ENCODE data around the gene GLS.

GLS gene

DNA sequence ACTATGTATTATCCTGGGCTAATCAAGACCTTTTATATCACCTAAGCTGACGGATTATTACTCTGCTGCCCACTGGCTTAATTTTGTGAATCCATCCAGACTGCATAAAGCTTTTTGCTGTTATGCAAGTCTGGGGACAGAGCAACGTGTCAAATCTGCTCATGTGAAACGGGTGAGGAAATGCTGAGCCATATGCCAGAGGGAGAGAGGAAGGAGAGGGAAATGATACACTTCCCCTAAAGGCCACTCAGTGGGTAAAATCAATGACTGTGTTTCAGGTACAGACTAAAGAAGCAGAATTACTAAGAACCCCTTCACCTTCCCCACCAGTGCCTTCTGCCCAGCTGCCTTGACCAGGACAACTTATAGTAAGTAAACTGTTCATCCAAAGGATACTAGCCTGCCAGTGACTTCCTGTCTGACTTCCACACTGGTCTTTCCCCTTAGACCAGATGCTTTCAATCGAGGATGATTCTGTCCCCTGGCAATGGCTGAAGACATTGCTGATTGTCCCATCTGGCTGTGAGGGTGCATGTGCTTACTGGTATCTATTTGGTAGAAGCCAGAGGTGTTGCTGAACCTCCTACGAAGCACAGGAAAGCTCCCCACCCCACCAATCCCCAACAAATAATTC is 90.4 kb downstream of the GLS start:
- no peak for DNase-seq (ENCODE audit: low read depth in 2 of 2)

DNA sequence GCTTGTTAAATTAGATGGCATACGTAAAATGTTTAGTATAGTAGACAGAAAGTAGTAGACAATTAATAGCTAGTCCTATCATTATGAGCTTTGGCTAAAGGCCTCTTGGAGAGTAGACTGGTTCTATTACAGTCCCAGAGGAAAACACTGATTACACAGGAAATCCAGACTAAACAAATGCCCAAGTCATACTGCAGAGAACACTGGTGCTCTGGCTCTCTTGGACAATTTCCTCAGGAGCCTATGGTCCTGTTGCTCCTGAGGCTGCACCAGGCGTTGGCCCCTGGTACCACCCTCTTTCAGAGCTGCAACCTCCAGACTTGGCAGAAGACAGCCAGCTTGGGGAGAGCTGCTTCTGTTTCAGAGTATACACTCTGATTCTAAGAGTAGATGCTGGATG is 91.6 kb downstream of the GLS start:
- DNase-seq (ENCODE audit: low read depth in 2 of 2) = no peak

DNA sequence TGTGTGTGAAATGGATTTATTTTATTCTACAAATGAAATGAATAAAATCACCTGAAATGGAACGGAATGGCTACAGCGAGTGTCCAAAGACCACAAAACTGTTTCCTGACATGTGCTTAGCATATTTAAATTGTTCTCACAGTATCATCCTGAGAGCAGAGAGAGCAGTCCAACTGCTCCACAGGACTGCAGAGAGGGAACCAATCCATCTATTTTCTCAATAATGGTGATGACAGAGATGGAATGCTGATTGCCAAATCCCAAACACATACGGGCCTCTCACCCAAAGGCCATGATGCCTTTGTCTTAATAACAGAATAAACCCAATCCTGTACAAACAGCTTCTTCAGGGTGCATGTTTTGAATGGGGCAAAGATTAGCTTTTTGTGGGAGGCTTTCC is 92.2 kb downstream of the GLS start:
- no peak for DNase-seq (ENCODE audit: low read depth in 2 of 2)

DNA sequence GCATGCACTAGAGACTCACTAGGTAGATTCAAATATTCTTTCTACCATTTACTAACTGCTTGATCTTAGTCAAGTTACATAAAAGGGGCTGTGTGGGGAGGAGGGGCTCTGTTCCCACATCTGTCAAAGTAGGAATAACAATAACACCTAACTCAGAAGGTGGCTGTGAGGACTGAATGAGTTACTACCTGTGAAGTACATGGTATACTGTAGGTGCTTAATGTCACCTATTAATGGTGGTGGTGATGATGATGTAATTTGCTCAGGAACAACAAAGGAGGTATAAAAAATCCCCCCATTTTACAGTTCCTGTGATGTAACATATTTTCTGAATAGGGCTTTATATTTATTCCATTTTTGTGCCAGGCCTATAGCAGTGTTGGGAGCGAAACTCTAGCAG is 92.6 kb downstream of the GLS start:
- DNase-seq (ENCODE audit: low read depth in 2 of 2) = no peak

DNA sequence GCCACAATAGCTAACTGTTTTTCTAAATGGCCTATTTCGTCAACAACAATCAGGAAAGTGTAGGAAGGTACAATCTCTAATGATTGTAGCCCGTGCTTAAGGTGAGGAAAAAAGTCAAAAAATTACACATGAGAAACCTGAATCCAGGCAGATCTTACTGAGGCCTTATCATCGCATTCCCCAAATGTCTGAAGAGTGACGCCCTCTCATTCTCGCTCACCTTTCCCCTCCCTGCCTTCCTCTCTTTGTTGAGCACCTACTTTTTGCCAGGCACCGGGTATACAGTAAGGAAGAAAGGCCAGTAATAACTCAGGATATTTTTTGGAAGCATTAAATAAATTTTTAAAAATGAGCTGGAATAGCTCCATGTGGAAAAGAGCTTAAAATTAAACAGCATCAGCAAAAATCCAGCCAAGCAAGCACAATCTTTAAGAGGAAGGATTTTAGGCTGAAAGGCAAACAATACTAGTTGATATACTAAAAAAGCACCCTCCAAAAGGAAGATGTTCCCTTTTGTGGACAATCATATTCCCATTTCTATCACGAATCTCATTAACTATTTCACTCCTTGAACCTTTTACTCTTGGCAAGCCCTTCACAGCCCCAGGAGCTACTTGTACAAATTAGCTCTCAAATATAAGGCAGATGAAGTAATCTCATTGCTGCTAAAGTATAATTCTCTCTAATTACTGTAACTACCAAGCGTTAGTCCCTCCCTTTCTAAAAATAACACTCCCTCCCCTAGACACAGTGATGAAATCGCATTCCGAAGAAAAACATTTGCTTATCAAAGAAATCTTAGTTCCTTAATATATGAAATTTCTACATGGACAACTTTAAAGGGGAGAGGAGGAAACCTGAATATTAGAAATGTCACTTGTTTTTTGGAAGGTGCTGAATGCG is 93.4 kb downstream of the GLS start:
- DNase-seq (ENCODE audit: low read depth in 2 of 2) = no peak

DNA sequence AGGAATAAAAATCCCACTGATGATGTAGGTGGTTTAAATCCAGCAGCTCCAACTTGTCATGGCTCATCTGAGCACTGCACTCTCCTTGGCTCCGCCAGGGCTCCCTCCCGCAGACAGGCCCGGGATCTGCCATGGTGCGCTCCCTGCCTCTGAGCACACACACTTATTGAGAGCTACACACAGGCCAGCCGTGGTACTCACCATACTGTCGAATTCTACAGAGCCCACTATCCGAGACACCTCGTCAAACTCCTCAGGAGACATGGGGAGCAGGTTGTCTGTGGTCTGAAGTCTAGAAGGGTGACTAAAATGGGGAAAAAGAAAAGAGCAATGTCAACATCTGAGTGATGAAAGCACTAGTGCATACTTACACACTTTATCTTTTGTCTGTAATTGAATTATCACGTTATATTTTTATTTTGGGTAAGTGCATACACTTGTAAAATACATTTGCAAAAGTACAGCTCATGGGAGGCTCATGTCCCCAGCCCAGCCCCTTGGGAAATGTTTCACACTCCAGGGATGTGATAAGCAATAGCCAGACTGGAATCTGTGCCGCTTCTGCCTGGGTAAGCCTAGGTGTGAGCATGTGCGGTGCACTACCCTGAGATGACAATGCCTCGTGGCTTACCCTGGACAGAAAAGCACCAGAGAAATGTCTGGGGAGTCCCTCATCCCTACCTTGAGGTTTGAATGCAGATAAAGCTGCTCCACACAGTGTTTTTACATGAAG is 94.2 kb downstream of the GLS start:
- no peak for DNase-seq (ENCODE audit: low read depth in 2 of 2)

DNA sequence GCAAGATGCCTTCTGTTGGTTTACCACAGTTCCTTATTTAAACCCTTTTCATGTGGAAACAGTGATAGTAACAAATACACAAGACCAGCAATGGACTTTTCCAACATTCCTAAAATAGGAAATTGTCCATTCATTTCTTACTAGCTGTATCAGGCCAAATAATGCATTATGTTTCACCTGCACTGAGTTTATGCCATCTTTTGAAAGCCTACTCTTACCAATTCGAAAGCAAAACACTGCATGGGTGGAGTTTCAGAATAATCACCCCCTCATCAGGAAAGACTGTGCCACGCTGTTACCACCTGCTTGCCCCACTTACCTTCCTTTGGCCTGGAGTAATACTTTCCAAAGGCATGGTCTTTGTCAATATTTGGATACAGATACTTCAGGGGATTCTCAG is 95.9 kb downstream of the GLS start:
- DNase-seq (ENCODE audit: low read depth in 2 of 2) = no peak

DNA sequence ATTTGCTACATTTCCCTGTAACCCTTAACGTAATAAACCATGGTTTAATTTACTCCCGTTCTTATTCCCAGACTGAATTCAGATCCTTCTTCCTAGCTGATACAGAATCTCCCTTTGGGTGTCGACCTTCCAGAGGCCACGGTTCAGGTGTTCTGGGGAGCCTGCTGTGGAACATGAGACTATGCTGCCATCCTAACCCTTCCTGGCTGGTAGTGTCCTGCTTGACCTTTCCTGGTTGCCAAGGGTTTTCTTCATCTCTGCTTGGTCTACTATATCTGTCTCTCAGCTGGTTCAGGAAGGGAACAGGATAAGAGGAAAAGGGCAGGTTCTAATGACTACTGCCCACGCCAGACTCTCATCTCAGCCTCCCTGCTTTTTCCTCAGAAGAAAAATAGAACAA is 96.9 kb downstream of the GLS start:
- DNase-seq (ENCODE audit: low read depth in 2 of 2) = no peak

DNA sequence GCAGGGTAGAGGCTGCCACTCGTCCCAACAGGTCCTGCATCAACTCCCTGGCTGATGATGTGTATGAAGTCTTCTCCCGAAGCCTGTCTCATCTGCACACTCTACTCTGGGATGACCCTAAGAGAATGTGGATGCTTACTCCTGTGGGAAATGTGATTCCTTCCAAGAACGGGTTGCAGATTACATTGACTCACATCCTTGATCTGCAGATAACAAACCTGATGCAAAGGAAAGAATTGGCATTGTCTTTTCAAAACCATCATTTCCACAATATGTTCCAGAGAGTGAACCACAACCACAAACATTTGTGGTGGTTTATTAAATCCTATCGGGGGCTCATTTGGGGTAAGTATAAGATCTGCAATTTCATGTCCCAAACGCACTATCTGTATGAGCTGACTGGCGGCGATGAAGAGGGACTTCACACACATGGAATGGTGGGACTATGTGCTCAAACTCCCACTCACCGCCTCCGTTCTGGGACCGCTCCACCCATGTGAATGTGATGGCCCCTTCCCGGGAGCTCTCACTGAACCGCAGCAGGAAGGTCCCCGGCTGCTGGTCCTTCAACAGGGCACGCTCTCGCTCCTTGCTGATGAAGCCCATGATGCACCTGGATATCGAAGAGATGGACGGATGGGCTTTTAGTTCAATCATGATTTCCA is 97.9 kb downstream of the GLS start:
- DNase-seq (ENCODE audit: low read depth in 2 of 2) = no peak

DNA sequence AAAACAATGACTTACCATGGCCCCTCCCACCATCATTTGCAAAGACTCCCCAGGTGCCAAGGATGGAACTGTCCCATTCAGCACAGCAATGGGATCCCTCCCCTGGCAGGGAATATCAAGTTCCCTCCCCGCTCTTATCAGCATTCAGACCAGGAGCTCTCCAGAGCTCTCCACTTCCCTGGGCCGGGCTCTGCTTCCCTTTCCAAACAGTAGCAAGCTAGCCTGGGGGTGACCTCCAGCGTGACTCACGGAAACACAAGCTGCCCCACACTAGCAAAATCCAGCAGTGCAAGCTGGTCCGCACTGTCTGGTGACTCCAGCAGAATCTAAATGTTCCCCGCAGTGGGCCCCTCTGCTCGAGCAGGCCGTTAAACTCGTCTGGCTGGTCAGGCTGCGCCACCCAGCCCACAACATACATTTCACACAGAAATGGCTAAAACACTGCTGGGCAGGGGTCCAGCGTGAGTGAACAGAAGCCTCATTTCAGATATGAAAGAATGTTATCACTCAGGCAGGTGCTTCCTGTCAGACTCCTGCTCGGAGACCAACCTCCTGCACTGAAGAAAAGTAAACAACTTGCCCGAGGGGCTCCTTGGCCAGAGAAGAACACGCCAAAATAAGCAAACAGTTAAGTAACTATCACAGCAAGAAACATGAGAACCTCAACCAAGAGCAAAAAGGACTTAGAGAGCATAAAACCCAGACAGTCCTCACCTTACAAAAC is 99.4 kb downstream of the GLS start:
- no peak for DNase-seq (ENCODE audit: low read depth in 2 of 2)

DNA sequence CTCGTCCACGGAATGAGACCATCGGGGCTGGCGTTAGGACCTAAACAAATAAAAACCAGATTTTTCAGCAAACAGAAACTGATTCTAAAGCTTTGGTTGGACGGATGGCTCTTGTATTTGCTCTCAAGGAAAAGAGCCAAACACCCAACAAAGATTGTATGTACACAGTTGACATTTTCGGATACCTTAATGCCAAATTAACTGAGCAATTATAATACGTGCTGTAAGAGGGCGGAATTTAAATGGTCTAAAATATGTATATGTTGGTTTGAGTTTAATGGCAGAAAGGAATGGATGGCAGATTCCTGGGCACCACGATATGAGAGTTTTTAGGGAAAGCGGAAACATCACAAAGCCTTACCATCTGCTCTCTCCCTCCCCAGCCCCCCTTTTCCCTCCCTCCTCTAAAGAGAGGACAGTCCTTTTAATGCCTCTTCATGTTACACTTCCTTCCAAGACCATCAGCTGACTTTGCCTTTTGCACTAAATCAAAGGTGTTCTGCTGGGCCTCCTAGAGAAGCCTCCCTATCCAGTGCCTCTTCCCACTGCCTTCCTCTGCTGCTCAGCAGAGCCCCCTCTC is 100.1 kb downstream of the GLS start:
- no peak for DNase-seq (ENCODE audit: low read depth in 2 of 2)

DNA sequence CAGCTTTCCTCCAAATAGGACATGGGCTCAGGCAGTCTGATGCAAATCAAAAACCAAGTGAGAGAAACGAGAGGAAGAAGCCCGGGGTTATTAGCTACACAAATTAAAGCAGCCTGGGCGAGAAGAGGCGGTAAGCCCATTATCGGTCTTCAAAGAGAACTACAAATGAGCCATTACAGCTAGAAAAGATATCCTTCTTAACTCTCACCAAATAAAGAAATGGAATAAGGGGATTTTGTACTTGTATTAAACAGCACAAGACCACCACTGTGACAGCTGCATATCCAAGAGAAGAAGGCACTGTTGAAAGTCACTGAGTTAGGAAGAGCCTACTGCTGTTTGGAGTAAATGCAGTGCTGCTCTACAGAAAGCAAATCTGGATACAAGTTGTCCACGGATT is 100.7 kb downstream of the GLS start:
- DNase-seq (ENCODE audit: low read depth in 2 of 2) = no peak

DNA sequence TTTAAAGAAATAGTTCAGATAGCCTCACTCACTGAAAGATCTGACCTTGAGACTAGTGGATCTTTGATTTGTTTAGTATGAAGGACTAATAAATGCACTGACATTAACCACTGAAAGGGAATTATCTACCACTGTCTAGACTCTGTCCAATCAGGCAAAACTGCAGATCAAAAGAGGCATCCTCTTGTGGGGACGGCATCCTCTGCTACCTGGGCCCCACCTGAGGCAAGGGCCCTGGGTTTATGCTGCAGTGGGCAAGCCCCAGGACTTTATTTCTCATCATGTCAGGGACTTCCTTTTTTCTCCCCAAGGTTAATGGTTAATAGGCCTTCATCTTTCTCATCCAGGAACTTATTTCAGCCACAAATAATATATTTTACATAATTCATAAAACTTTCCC is 101.1 kb downstream of the GLS start:
- no peak for DNase-seq (ENCODE audit: low read depth in 2 of 2)

DNA sequence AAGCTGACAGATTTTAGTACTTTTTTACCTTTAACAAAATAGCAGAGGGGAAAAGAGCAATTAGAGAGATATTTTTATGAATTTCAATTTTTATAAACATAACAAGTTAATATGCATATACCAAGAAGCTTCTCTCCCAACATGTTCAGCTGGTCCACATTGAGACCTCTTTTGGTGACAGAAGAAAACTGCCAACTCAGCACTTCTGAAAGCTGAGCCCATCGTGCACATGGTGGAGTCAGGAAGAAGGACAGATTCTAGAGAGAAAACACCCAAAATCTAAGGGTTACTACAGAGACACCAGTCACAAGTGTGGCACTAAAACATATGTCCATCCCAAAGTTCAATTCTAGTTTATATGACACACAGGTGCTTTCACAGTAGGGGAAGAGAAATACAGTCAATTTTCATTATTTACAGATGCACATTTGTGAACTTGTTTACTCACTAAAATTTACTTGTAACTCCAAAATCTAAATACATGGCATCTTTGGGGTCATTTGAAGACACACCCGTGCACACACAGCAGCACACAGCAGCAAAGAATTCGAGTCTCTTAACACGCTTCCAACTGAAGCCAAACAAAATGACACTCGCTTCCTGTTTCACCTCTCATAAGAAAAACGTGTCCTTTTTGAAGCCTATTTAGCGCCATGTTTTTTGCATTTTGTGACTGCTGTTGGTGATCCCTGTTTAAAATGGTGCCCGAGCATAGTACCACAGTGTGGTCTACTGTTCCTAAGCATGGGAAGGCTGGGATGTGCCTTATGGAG is 101.8 kb downstream of the GLS start:
- no peak for DNase-seq (ENCODE audit: low read depth in 2 of 2)

DNA sequence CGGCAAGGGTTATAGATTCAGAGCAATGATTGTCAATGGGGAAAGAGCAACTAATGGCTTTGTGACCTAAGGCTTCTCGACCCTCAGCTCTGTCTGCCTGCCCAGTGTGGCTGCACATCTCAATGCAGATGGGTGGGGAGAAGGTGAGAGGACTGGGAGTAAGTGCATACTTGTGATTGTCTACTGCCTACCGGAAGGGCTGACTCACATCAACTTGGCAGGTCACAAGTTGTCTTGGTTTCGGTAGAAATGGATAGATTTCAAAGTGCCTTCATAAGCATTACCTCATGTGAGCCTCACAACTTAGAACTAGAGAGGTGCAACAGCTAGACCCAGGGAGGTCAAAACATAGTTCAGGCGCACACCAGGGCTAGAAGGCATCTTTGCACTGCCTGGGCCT is 104.0 kb downstream of the GLS start:
- DNase-seq (ENCODE audit: low read depth in 2 of 2) = no peak

DNA sequence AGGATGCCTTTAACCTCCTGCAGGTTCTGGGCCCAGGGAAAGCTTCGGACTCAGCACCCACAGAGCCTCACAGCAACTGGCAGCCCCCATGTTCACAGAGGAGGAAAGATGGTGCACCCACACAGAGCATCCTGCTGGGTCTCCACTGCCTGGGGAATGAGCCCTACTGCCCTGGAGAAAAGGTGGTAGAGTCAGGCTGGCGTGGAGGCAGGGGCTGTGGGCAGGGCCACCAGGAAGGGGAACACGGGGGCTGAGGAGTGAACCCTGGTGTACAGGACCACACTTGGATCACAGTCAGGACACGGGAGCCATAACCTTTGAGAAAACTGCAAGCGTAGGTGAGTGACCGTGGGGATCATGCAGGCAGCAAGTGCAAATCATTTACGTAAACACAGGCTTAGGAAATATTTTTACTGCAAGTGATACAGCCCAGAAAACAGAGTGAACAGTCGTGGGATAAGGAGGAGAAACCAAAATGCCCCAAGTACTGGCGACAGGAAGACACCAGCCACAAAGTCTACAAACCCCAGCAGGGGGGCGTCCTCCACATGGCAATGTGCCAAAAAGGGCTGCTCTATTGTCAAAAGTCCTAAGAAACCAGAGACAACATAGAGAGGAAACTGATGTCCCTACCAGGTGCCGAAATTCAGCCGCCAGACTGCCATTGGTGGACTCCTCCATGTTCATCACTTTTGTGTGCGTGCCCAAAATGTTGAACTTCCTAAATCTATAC is 105.8 kb downstream of the GLS start:
- DNase-seq (ENCODE audit: low read depth in 2 of 2) = no peak

DNA sequence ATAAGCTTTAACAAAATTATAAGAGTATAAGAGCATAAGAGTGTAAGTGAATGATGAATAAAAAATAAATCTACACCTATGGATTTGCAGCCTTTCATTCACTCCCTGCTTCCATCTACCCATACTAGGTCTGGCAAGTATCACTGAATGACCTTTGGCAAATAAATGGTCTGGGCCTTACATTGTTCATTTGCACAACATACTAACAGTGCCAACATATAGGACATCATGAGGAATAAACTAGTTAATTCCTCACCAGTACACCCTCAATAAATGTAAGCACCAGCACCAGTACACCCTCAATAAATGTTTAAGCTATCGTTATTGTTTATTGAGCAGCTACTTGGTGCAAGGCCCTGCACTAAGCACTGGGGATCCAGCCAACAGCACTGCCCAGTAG is 106.5 kb downstream of the GLS start:
- DNase-seq (ENCODE audit: low read depth in 2 of 2) = no peak

DNA sequence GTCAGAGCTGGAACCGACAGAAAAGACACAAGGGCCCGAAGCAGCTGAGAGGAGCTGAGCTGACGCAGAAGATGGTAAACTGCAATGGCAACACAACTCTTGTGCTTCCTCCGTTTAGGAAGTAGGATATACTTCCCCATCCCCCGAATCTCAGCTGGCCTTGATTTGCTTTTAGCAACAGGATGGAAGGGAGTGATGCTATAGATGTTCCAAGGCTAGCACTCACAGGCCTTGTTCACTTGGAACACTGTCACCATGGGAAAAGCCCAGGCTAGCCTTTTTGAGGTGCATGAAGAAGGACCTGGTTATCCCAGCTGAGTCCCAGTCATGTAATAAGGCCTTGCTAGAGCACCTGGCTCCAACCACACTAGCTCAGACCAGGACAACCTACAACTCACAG is 107.3 kb downstream of the GLS start:
- DNase-seq (ENCODE audit: low read depth in 2 of 2) = no peak

DNA sequence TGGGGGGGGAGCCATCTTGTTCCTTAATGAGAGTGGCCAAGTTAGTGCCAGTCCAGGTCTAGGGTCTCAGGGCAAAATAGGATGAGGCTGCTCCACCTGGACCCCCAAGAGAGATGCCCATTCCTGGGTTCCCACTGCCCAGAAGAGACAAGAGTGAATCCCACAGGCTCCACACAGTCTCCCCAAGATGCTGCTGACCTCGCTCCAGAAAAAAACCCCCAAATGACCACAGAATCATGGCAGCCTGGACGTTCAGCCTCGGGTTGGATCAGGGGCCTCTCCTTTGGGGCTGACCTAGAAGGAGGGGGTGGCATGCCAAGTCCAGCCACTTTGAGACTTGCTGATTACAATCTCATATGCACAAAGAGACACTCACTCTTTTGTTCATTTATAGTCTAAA is 108.3 kb downstream of the GLS start:
- DNase-seq (ENCODE audit: low read depth in 2 of 2) = no peak

DNA sequence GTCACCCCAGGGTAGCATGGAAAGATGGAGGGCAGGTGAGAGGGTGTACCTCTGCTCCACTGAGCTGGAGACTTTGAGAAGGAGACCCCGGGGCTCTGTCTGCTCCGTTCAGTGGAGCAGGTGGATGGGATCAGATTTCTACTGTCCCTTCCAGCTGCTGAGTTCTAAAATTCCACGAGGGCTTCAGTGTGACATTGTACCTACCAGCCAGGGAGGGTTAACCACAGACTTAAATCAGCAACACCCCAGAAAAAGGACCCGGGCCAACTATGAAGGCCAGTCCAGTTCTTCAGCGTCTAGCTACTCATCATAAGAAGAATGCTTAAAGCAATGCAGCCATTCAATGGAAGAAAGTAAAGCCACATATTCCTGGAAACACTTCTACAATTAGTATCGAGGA is 109.5 kb downstream of the GLS start:
- DNase-seq (ENCODE audit: low read depth in 2 of 2) = no peak
